K562 (cell line): ENCODE data around the gene MTMR6. TPM values are rescaled to one million over a fixed set of nuclear protein-coding genes. Genes with fewer than 3 reads are reported as not detected.

Experiments
- ADNP ChIP-seq: fragments of 200-800 bp; sonication (Bioruptor generic); IDR thresholded peaks from 2 replicates; pipeline ENCODE4 v1.6.1; 2016; ENCODE audit warnings: missing genetic modification characterization, missing compliant biosample characterization
- BRD4 ChIP-seq: fragments of 200-600 bp; sonication (generic); IDR thresholded peaks from 2 replicates; pipeline ENCODE4 v1.6.1; 2017; ENCODE audit warnings: inconsistent platforms
- HCFC1 ChIP-seq: IDR thresholded peaks from 2 replicates; pipeline ENCODE4 v1.6.1; 2012; ENCODE audit warnings: low read depth, low read length, improper control_type of control experiment
- JUN ChIP-seq, 2 experiments: sonication (generic) in 1 of 2; formaldehyde crosslinking in 1 of 2; IDR thresholded peaks; 2 replicates each; pipeline versions ENCODE4 v1.6.1 to v1.8.0; 2012 to 2022; ENCODE audit warnings: borderline replicate concordance in 2 of 2, mild to moderate bottlenecking in 2 of 2, improper control_type of control experiment in 1 of 2, low read depth in 1 of 2, low read length in 1 of 2, missing genetic modification reagents in 1 of 2
- KDM5B ChIP-seq: fragments of 200-600 bp; sonication (generic); IDR thresholded peaks from 2 replicates; pipeline ENCODE4 v1.6.1; 2012; ENCODE audit warnings: low read depth, mild to moderate bottlenecking, moderate library complexity, low read length, control low read depth, inconsistent platforms; ENCODE audit not compliant: insufficient replicate concordance
- NR1H2 ChIP-seq: sonication (generic); formaldehyde crosslinking; IDR thresholded peaks from 2 replicates; pipeline ENCODE4 v1.4.0; 2020; ENCODE audit warnings: mild to moderate bottlenecking, missing genetic modification reagents
- SAP30 ChIP-seq: fragments of 200-600 bp; sonication (generic); IDR thresholded peaks from 2 replicates; pipeline ENCODE4 v1.6.1; 2012; ENCODE audit warnings: borderline replicate concordance, low read depth, mild to moderate bottlenecking, moderate library complexity, low read length, control low read depth, inconsistent platforms; ENCODE audit not compliant: insufficient read depth, poor library complexity, severe bottlenecking
- TAF9B ChIP-seq: fragments of 450-650 bp; IDR thresholded peaks from 2 replicates; pipeline ENCODE4 v1.6.1; 2018; ENCODE audit warnings: mild to moderate bottlenecking; ENCODE audit not compliant: partially characterized antibody
- ZFPM2 ChIP-seq: fragments of 250-450 bp; sonication (Bioruptor Pico); IDR thresholded peaks from 2 replicates; pipeline ENCODE4 v1.5.1; 2022; ENCODE audit warnings: mild to moderate bottlenecking
- ZNF134 ChIP-seq: fragments of 250-450 bp; sonication (Bioruptor Pico); conservative IDR thresholded peaks from 2 replicates; pipeline ENCODE4 v1.4.0; 2020
- ZNF316 ChIP-seq: fragments of 450-650 bp; IDR thresholded peaks from 2 replicates; pipeline ENCODE4 v1.6.1; 2016
- polyA plus RNA-seq, 8 experiments: library from polyadenylated mRNA; depleted of rRNA in 4 of 8; stranded (reverse) in 5 of 8; unstranded in 3 of 8; fragments of >200 nt; fragmentation: Nextera tagmentation in 2 of 8; fragmentation: Illumina TruSeq in 1 of 8; extraction: Ambion mirVana in 2 of 8; extraction: Trizol in 1 of 8; gene quantifications; 2 replicates each; pipeline versions ENCODE4 v1.2.1 to v1.2.3, GENCODE V29; 2011 to 2014; ENCODE audit warnings: inconsistent platforms in 1 of 8, missing spikeins in 1 of 8
- total RNA-seq, 7 experiments: library from RNA; depleted of rRNA in 6 of 7; stranded (reverse); fragments of >200 nt in 6 of 7; fragmentation: Illumina TruSeq in 2 of 7; extraction: Trizol in 2 of 7; gene quantifications; 2 replicates each; pipeline versions ENCODE4 v1.2.1 to v1.2.3, GENCODE V29; 2011 to 2021; ENCODE audit warnings: low replicate concordance in 1 of 7
- TF ChIP-seq, protein P1 (sequence below): fragments of 450-650 bp; IDR thresholded peaks from 2 replicates; pipeline ENCODE4 v1.6.1; 2018; ENCODE audit warnings: mild to moderate bottlenecking, low read depth; ENCODE audit not compliant: partially characterized antibody
- TF ChIP-seq, protein P2 (sequence below): fragments of 450-650 bp; IDR thresholded peaks from 2 replicates; pipeline ENCODE4 v1.6.1; 2016; ENCODE audit warnings: low read depth

MTMR6 gene
- total and polyA plus RNA-seq, 9 of the 15 experiments (the other 6 are each of a cell fraction or from before 2014, with no cell fraction given): 3.9 to 10.8 (median 7.7) TPM

DNA sequence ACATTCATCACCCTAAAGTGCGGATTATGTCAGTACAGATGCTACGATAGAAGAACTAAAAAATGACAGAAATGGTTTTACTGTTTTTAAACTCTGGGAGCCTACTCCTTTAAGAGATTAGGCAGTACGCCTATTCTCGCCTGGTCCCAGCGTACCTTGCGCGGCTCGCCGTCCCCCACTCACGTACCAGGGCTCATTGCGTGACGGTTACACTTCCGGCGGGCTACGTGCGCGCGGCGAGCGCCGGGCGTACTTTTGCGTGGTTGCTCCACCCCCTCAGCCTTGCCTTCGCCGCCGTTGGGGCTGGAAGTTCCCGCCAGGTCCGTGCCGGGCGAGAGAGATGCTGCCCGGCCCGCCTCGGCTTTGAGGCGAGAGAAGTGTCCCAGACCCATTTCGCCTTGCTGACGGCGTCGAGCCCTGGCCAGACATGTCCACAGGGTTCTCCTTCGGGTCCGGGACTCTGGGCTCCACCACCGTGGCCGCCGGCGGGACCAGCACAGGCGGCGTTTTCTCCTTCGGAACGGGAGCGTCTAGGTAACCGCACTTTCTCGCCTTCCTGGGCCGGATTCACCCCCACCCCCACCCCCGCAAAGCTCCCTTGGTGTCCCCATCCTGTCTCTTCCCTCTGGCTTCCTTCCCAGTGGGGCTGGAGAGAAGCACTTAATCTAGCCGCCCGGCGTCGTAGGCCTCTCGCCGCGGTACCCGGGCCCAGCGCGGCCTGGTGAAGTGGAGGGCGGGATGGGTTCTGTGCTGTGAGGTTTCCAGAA is 14.2 kb upstream of the MTMR6 start, which contains the start of gene NUP58 (continued):
- TF ChIP-seq, protein P1, sequence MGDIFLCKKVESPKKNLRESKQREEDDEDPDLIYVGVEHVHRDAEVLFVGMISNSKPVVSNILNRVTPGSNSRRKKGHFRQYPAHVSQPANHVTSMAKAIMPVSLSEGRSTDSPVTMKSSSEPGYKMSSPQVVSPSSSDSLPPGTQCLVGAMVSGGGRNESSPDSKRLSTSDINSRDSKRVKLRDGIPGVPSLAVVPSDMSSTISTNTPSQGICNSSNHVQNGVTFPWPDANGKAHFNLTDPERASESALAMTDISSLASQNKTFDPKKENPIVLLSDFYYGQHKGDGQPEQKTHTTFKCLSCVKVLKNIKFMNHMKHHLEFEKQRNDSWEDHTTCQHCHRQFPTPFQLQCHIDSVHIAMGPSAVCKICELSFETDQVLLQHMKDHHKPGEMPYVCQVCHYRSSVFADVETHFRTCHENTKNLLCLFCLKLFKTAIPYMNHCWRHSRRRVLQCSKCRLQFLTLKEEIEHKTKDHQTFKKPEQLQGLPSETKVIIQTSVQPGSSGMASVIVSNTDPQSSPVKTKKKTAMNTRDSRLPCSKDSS: no peak
- TF ChIP-seq ZNF316 (no peak), NR1H2 (CRISPR knock-in tag) (no peak), JUN (IDR thresholded peaks at IDR 0.05; ENCODE audit: borderline replicate concordance, low read depth, low read length) (peak; percentile 43; the same call in 1 of the 2 replicates), JUN (CRISPR knock-in tag; IDR thresholded peaks at IDR 0.05; ENCODE audit: borderline replicate concordance) (no peak), BRD4 (no peak), ZNF134 (CRISPR knock-in tag) (no peak), ZFPM2 (CRISPR knock-in tag) (no peak), ADNP (tag) (no peak), TAF9B (peak; percentile 57), HCFC1 (peak; percentile 52), KDM5B (peak; percentile 68), SAP30 (peak; percentile 54)
- TF ChIP-seq, protein P2, sequence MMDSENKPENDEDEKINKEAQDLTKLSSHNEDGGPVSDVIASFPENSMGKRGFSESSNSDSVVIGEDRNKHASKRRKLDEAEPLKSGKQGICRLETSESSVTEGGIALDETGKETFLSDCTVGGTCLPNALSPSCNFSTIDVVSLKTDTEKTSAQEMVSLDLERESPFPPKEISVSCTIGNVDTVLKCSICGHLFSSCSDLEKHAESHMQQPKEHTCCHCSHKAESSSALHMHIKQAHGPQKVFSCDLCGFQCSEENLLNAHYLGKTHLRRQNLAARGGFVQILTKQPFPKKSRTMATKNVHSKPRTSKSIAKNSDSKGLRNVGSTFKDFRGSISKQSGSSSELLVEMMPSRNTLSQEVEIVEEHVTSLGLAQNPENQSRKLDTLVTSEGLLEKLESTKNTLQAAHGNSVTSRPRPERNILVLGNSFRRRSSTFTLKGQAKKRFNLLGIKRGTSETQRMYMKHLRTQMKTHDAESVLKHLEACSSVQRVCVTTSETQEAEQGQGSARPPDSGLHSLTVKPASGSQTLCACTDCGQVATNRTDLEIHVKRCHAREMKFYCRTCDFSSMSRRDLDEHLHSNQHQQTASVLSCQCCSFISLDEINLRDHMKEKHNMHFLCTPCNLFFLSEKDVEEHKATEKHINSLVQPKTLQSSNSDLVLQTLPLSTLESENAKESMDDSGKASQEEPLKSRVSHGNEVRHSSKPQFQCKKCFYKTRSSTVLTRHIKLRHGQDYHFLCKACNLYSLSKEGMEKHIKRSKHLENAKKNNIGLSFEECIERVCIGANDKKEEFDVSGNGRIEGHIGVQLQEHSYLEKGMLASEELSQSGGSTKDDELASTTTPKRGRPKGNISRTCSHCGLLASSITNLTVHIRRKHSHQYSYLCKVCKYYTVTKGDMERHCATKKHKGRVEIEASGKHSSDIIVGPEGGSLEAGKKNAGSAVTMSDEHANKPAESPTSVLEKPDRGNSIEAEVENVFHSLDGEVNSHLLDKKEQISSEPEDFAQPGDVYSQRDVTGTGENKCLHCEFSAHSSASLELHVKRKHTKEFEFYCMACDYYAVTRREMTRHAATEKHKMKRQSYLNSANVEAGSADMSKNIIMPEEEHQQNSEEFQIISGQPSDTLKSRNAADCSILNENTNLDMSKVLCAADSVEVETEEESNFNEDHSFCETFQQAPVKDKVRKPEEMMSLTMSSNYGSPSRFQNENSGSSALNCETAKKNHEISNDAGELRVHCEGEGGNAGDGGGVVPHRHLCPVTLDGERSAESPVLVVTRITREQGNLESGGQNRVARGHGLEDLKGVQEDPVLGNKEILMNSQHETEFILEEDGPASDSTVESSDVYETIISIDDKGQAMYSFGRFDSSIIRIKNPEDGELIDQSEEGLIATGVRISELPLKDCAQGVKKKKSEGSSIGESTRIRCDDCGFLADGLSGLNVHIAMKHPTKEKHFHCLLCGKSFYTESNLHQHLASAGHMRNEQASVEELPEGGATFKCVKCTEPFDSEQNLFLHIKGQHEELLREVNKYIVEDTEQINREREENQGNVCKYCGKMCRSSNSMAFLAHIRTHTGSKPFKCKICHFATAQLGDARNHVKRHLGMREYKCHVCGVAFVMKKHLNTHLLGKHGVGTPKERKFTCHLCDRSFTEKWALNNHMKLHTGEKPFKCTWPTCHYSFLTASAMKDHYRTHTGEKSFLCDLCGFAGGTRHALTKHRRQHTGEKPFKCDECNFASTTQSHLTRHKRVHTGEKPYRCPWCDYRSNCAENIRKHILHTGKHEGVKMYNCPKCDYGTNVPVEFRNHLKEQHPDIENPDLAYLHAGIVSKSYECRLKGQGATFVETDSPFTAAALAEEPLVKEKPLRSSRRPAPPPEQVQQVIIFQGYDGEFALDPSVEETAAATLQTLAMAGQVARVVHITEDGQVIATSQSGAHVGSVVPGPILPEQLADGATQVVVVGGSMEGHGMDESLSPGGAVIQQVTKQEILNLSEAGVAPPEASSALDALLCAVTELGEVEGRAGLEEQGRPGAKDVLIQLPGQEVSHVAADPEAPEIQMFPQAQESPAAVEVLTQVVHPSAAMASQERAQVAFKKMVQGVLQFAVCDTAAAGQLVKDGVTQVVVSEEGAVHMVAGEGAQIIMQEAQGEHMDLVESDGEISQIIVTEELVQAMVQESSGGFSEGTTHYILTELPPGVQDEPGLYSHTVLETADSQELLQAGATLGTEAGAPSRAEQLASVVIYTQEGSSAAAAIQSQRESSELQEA: no peak
